ENCODE results near the gene GIT2. TPM values are rescaled to one million over a fixed set of nuclear protein-coding genes. Genes with fewer than 3 reads are reported as not detected.

GIT2 gene
- total and polyA plus RNA-seq, 2 donors (not counting 1 experiment from before 2014, with no cell fraction given): 75.2 to 163 TPM

DNA sequence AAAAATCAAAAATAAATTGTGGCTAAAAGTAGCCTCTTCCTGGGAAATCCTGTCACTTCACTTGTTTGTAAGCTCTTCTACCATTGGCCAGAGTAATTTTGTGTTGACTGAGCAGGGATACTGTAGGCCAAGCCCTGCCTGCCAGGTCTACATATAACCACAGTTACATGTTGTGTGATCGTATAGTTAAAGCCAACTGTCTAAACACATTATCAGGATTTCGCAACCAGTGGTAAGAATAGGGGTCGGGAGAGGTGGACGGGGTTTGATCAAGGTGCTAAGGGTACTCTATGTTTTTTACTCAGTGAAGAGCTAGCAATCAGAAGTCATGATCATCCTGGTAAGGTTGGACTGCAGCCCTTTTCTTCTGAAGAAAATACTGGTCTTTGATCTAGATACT lies 16.5 kb upstream of the GIT2 start:
- peaks cover 56 to 67% of the 10 kb centered on the region in 2 donors for H3K4me1 ChIP-seq (ENCODE audit: control insufficient read depth in 2 of 2, insufficient read depth in 2 of 2, low read length in 2 of 2)
- Mint-ChIP-seq H3K4me1 (peaks cover 63% of the 10 kb centered on the region), H3K4me3 (peak overlapping the region; percentile 91), H3K27ac (peak overlapping the region; percentile 95), H3K9me3 (ENCODE audit: insufficient read depth) (no peaks in the 10 kb centered on the region), H3K27me3 (no peaks in the 10 kb centered on the region)
- peak overlapping the region; percentile 89 to 97 for H3K27ac ChIP-seq (ENCODE audit: low read length in 2 of 2)
- peaks cover 7 to 30% of the 10 kb centered on the region in 2 experiments for H3K36me3 ChIP-seq (replicated peaks in 1 of 2; ENCODE audit: control extremely low read depth in 1 of 2, control insufficient read depth in 1 of 2, extremely low read depth in 1 of 2, insufficient read depth in 2 of 2, low read length in 1 of 2)
- H3K79me2 ChIP-seq (ENCODE audit: control insufficient read depth, insufficient read depth, low read length): peaks cover 87% of the 10 kb centered on the region
- 92% methylated on average over 2 of the region's 4 CpGs for WGBS (ENCODE audit: insufficient coverage)
- peak overlapping the region; percentile 44 for H3K9ac ChIP-seq (ENCODE audit: low read length)
- intact Hi-C loops (cut with micrococcal nuclease): loop anchor here (1.0 kb wide), 3 partner anchors 16 to 132 kb away; partner anchors contain the start of genes C12orf76, GIT2 and GLTP
- ATAC-seq (ENCODE audit: low read depth): no peak
- POLR2A ChIA-PET: interaction anchor here (0.9 to 3.7 kb wide), 4 partner anchors 9 to 20 kb away, joined by 3 to 32 read pairs (median 6); partner anchors contain the start of gene ANKRD13A
- CTCF ChIA-PET: interaction anchor here (0.6 to 5.5 kb wide), 9 partner anchors 11 to 160 kb away, joined by 3 to 46 read pairs (median 3); partner anchors contain the start of genes ANKRD13A and GIT2
- H2AFZ ChIP-seq (ENCODE audit: insufficient read depth, low read depth, low read length, poor library complexity, severe bottlenecking): no peak overlapping the region
- peak overlapping the region; percentile 72 for H3K4me2 ChIP-seq (replicated peaks; ENCODE audit: low read depth, low read length, poor library complexity, severe bottlenecking)
- H3K9me3 ChIP-seq (ENCODE audit: control extremely low read depth in 1 of 3, control insufficient read depth in 2 of 3, insufficient read depth in 1 of 3, low read length in 2 of 3): peaks cover 0 to 1% (median 0%) of the 10 kb centered on the region in 3 donors
- TF ChIP-seq, protein P1, sequence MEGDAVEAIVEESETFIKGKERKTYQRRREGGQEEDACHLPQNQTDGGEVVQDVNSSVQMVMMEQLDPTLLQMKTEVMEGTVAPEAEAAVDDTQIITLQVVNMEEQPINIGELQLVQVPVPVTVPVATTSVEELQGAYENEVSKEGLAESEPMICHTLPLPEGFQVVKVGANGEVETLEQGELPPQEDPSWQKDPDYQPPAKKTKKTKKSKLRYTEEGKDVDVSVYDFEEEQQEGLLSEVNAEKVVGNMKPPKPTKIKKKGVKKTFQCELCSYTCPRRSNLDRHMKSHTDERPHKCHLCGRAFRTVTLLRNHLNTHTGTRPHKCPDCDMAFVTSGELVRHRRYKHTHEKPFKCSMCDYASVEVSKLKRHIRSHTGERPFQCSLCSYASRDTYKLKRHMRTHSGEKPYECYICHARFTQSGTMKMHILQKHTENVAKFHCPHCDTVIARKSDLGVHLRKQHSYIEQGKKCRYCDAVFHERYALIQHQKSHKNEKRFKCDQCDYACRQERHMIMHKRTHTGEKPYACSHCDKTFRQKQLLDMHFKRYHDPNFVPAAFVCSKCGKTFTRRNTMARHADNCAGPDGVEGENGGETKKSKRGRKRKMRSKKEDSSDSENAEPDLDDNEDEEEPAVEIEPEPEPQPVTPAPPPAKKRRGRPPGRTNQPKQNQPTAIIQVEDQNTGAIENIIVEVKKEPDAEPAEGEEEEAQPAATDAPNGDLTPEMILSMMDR (IDR thresholded peaks at IDR 0.05): no peak
- TF ChIP-seq EZH2 (IDR thresholded peaks at IDR 0.05; ENCODE audit: borderline replicate concordance, insufficient read depth, low read depth, low read length, poor library complexity, severe bottlenecking): no peak
- H4K20me1 ChIP-seq (ENCODE audit: control insufficient read depth, insufficient read depth, low read length, poor library complexity, severe bottlenecking): no peaks in the 10 kb centered on the region
- H3K27me3 ChIP-seq (replicated peaks in 1 of 4; ENCODE audit: control extremely low read depth in 1 of 4, control insufficient read depth in 3 of 4, insufficient read depth in 4 of 4, low read length in 3 of 4): no peaks in the 10 kb centered on the region
- H3K4me3 ChIP-seq (ENCODE audit: control extremely low read depth in 1 of 5, extremely low read depth in 1 of 5, insufficient read depth in 1 of 5, low read depth in 2 of 5, low read length in 4 of 5): peak overlapping the region in 2 of 5 experiments; percentile 30 to 48
- no peak for DNase-seq

DNA sequence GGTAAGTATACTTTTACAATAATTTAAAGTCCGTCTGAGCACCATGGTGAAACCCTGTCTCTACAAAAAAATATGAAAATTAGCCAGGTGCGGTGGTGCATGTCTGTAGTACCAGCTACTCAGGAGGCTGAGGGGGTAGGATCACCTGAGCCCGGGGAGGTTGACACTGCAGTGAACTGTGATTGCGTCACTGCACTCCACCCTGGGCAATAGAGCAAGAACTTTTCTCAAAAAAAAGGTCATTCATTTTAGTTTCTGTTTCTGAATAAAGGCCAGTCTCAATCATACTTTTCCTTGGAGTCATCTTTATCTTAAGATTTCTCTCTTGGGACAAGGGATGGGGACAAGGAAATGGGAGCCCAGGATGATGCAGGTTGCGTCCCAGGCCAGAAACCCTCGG lies 16.0 kb upstream of the GIT2 start:
- DNase-seq (peak; percentile 94), ATAC-seq (ENCODE audit: low read depth) (peak; percentile 95)
- peaks cover 87% of the 10 kb centered on the region for H3K79me2 ChIP-seq (ENCODE audit: control insufficient read depth, insufficient read depth, low read length)
- H3K9ac ChIP-seq (ENCODE audit: low read length): peak overlapping the region; percentile 62
- Mint-ChIP-seq H3K27ac (peak overlapping the region; percentile 95), H3K4me3 (peak overlapping the region; percentile 91), H3K9me3 (ENCODE audit: insufficient read depth) (no peaks in the 10 kb centered on the region), H3K4me1 (peaks cover 64% of the 10 kb centered on the region), H3K27me3 (no peaks in the 10 kb centered on the region)
- intact Hi-C loops (cut with micrococcal nuclease): loop anchor here (1.0 kb wide), 3 partner anchors 16 to 132 kb away; partner anchors contain the start of genes C12orf76, GIT2 and GLTP
- CTCF ChIA-PET: interaction anchor here (0.6 to 5.5 kb wide), 8 partner anchors 10 to 160 kb away, joined by 3 to 46 read pairs (median 4); partner anchors contain the start of genes ANKRD13A and GIT2
- H3K4me3 ChIP-seq (ENCODE audit: control extremely low read depth in 1 of 5, extremely low read depth in 1 of 5, insufficient read depth in 1 of 5, low read depth in 2 of 5, low read length in 4 of 5): peak overlapping the region in 3 of 5 experiments; percentile 40 to 53 (median 43)
- peak overlapping the region; percentile 72 for H3K4me2 ChIP-seq (replicated peaks; ENCODE audit: low read depth, low read length, poor library complexity, severe bottlenecking)
- POLR2A ChIA-PET: interaction anchor here (1.0 to 3.7 kb wide), 3 partner anchors 12 to 20 kb away, joined by 4 to 32 read pairs (median 4); partner anchors contain the start of gene ANKRD13A
- TF ChIP-seq, protein P1 (IDR thresholded peaks at IDR 0.05): no peak
- TF ChIP-seq EZH2 (IDR thresholded peaks at IDR 0.05; ENCODE audit: borderline replicate concordance, insufficient read depth, low read depth, low read length, poor library complexity, severe bottlenecking): no peak
- peaks cover 7 to 28% of the 10 kb centered on the region in 2 experiments for H3K36me3 ChIP-seq (replicated peaks in 1 of 2; ENCODE audit: control extremely low read depth in 1 of 2, control insufficient read depth in 1 of 2, extremely low read depth in 1 of 2, insufficient read depth in 2 of 2, low read length in 1 of 2)
- no peaks in the 10 kb centered on the region for H3K27me3 ChIP-seq (replicated peaks in 1 of 4; ENCODE audit: control extremely low read depth in 1 of 4, control insufficient read depth in 3 of 4, insufficient read depth in 4 of 4, low read length in 3 of 4)
- H3K27ac ChIP-seq (ENCODE audit: low read length in 2 of 2): peak overlapping the region; percentile 89 to 97
- H2AFZ ChIP-seq (ENCODE audit: insufficient read depth, low read depth, low read length, poor library complexity, severe bottlenecking): no peak overlapping the region
- peaks cover 0 to 1% (median 0%) of the 10 kb centered on the region in 3 donors for H3K9me3 ChIP-seq (ENCODE audit: control extremely low read depth in 1 of 3, control insufficient read depth in 2 of 3, insufficient read depth in 1 of 3, low read length in 2 of 3)
- peaks cover 57 to 69% of the 10 kb centered on the region in 2 donors for H3K4me1 ChIP-seq (ENCODE audit: control insufficient read depth in 2 of 2, insufficient read depth in 2 of 2, low read length in 2 of 2)
- H4K20me1 ChIP-seq (ENCODE audit: control insufficient read depth, insufficient read depth, low read length, poor library complexity, severe bottlenecking): no peaks in the 10 kb centered on the region
- WGBS (ENCODE audit: insufficient coverage): no CpG with 5 or more reads among the region's 6 CpGs

Data from B cell (primary cell).